GM20000 (cell line): ENCODE results near the gene MMP14.

Source experiments
- DNase-seq: peaks from one replicate; pipeline ENCODE4 v3.0.0; 2012; ENCODE audit warnings: low spot score
- CTCF ChIP-seq: IDR thresholded peaks from 2 replicates; pipeline ENCODE4 v1.5.1; 2012; ENCODE audit warnings: mild to moderate bottlenecking, control low read depth; ENCODE audit errors: extremely low read depth, missing control alignments

Gene MMP14

DNA sequence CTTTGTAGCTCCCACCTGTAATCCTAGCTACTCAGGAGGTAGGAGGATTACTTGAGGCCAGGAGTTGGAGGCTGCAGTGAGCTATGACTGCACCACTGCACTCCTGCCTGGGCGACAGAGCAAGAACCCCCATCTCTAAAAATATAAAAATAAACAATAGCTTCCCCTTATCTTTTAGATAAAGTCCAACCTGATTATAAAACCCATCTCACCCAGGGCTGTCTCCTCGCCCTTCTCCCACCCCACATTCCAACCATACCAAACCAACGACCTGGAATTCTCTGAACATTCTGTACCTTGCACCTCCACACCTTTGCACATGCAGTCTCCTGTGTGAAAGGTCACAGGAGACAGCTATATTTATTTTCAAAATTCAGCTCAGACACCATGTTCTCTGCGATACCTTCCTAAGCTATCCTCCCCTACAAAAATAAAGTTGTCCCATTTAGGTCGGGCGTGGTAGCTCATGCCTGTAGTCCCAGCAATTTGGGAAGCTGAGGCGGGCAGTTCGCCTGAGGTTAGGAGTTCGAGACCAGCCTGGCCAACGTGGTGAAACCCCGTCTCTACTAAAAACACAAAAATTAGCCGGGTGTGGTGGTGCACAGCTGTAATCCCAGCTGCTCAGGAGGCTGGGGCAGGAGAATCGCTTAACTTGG lies 28.8 kb upstream of the MMP14 start:
- DNase-seq = no peak
- no peak for TF ChIP-seq CTCF

GRCh38 chr14:22808388-22809209 lies 27.8 kb upstream of the MMP14 start:
- DNase-seq = no peak
- TF ChIP-seq CTCF = no peak

- TF ChIP-seq CTCF = no peak
- no peak for DNase-seq
Observed at GRCh38 chr14:22811722-22812121, 24.7 kb upstream of the MMP14 start.

GRCh38 chr14:22812744-22813143 lies 23.6 kb upstream of the MMP14 start:
- peak; percentile 18 for TF ChIP-seq CTCF
- no peak for DNase-seq

DNA sequence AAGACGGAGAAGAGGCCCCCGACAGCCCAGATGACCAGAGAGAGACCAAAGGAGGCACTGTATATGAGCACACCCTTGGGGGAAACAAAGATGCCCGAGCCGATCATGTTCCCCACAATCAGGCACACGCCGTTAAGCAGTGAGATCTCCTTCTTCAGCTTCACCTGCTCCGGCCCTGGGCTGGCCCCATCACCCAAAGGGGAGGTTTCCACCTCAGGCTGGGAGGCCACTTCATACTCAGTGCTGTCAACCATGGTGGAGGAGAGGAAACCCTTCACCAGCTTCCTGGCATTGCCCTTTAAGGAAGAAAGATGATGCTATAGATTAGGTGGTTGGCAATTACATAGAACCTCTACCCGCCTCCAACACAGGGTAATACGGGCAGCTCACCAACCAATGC lies 23.2 kb upstream of the MMP14 start:
- no peak for DNase-seq

GRCh38 chr14:22814373-22814772 lies 22.0 kb upstream of the MMP14 start:
- DNase-seq = no peak
- no peak for TF ChIP-seq CTCF

More for the DNA sequence above, 23.2 kb upstream of the MMP14 start:
- no peak for TF ChIP-seq CTCF

DNA sequence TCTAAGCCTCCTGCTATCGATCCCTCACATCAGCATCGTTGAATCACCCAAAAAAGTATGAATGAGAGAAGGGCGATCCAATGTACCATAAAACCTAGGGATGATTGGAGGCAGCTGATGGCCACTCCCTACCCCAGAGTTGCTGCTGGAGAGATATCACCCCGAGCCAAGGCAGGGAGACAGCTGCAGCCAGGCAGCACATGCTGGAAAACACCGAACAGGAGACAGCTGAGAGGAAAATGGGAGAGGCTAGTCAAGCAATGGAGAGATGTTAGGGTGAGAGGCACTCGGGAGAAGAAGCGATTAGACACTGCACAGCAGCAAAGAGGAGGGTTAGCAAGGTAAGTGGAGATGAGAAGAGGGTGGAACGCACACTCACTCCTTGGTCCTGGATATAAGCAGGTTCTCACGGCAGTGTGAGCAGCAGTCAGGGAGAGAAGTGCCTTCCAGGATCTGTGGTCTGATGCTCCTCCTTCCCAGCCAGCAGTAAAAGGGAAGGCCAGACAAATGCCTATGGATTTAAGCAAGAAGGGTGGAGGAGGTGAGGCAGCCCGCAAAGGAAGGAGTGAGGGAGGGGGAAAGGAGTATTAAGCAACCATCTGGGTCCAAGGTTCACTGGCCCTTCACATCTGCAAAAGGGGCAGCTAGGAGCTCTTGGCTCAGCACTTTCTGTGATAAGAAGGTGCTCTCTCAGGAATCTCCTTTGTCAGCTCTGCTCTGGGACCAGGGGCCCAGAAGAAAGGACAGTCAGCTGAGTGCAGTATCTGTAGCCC lies 21.3 kb upstream of the MMP14 start, which contains the start of gene SLC7A7:
Gene SLC7A7, minus strand, starts transcription at position 495 of the 773 bp plus-strand sequence. CDS start 2,037 bp downstream, outside the sequence.
- TF ChIP-seq CTCF = no peak
- no peak for DNase-seq
